Brain microvascular endothelial cell (primary cell): ENCODE data around the gene ALDH18A1.

Source experiments
- DNase-seq: peaks from one replicate; pipeline ENCODE4 v3.0.0-alpha.2; 2020
- H3K27ac ChIP-seq: fragments of 250-450 bp; sonication (Bioruptor Pico); 2 replicates; pipeline ENCODE4 v1.5.1; 2020; ENCODE audit warnings: mild to moderate bottlenecking, moderate library complexity
- H3K27me3 ChIP-seq: fragments of 250-450 bp; sonication (Bioruptor Pico); replicated peaks from 2 replicates; pipeline ENCODE4 v1.5.1; 2020; ENCODE audit warnings: mild to moderate bottlenecking
- H3K36me3 ChIP-seq: fragments of 250-450 bp; sonication (Bioruptor Pico); replicated peaks from 2 replicates; pipeline ENCODE4 v1.5.1; 2020; ENCODE audit warnings: mild to moderate bottlenecking
- H3K4me3 ChIP-seq: 2 replicates; pipeline ENCODE4 v1.5.1; 2011; ENCODE audit warnings: low read depth, mild to moderate bottlenecking, control low read depth, low read length, moderate library complexity
- in situ Hi-C: cut with HindIII; loops from 2 replicates; pipeline ENCODE4 v1.10.0; 2017; ENCODE audit warnings: low sequenced_read_pairs, low pct_ligation_motif_present
- TF ChIP-seq, protein P1 (sequence below): IDR thresholded peaks from 2 replicates; pipeline ENCODE4 v1.5.1; 2011; ENCODE audit warnings: low read depth, mild to moderate bottlenecking, moderate library complexity, low read length, control low read depth, inconsistent platforms; ENCODE audit errors: missing control alignments

The ALDH18A1 gene

DNA sequence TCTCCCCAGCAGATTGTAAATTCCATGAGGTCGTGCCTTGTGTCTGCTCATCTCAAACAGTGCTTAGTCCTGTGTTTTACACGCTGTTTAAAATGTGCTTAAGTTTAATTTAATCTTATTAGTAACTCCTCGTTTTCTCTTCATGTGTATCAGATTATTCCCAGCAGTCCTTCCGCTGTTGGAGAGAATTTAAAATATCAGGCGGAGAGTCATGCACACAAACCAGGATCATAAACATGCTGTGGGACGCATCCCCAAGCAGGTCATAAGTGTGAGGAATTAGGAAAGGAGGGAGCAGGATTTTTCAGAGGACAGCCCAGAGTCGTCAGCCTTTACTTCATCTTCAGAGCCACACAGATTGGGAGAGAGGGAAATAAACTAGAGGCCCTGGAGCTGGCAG, 91.2 kb downstream of the ALDH18A1 start:
- Histone ChIP-seq H3K27me3 (peaks cover 2% of the 10 kb centered on the region), H3K4me3 (no peak overlapping the region), H3K27ac (no peak overlapping the region), H3K36me3 (no peaks in the 10 kb centered on the region)
- DNase-seq: no peak
- TF ChIP-seq, protein P1, sequence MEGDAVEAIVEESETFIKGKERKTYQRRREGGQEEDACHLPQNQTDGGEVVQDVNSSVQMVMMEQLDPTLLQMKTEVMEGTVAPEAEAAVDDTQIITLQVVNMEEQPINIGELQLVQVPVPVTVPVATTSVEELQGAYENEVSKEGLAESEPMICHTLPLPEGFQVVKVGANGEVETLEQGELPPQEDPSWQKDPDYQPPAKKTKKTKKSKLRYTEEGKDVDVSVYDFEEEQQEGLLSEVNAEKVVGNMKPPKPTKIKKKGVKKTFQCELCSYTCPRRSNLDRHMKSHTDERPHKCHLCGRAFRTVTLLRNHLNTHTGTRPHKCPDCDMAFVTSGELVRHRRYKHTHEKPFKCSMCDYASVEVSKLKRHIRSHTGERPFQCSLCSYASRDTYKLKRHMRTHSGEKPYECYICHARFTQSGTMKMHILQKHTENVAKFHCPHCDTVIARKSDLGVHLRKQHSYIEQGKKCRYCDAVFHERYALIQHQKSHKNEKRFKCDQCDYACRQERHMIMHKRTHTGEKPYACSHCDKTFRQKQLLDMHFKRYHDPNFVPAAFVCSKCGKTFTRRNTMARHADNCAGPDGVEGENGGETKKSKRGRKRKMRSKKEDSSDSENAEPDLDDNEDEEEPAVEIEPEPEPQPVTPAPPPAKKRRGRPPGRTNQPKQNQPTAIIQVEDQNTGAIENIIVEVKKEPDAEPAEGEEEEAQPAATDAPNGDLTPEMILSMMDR: no peak
- in situ Hi-C loops: no loop called here

DNA sequence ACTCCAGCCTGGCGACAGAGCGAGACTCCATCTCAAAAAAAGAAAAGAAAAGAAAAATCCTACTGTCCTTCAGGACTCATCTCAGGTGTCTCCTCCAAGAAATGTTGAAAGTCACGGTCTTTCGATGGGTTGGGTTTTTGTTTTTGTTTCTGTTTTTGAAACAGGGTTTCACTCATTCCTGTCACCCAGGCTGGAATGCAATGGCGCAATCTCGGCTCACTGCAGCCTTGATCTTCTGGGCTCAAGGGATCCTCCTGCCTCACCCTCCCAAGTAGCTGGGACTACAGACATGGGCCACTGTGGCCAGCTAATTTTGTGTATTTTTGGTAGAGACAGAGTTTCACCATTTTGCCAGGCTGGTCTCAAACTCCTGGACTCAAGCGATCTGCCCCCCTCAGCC, 92.2 kb downstream of the ALDH18A1 start:
- TF ChIP-seq, protein P1: no peak
- peaks cover 10% of the 10 kb centered on the region for H3K27me3 ChIP-seq
- DNase-seq: no peak
- H3K36me3 ChIP-seq: no peaks in the 10 kb centered on the region
- no peak overlapping the region for H3K27ac ChIP-seq
- no peak overlapping the region for H3K4me3 ChIP-seq
- in situ Hi-C loops: no loop called here

DNA sequence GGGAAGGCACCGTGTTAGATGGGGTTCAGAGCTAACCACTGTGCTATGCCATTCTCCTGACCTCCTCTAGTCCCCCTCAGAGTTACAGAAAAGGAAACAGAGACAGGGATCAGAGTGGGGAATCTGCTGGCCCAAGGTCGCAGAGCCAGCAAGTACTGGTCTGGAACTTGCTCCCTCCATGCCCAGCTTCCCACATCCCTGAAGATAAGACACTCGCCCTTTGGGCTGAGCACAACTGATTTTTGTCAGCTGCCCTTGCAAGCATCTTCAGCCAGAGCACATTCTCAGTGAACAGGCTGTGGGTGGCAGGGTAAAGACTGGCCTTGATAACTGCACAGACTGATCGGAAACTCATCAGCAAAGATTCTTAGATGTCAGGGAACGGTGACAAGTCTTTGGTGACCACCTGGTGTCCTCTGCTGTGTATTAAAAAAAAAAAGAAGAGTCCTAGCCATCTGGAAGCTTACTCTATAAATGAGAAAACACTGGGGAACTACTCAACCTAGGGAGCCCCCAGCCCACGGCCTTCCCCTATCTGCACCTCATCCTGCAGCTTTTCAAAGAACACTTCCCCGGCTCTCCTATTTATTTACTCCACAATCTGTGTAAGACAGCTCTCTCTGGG, 94.1 kb downstream of the ALDH18A1 start:
- Histone ChIP-seq H3K27ac (no peak overlapping the region), H3K4me3 (no peak overlapping the region), H3K27me3 (peaks cover 11% of the 10 kb centered on the region), H3K36me3 (no peaks in the 10 kb centered on the region)
- in situ Hi-C loops: no loop called here
- DNase-seq: no peak
- TF ChIP-seq, protein P1: no peak

GRCh38 chr10:95561864-95562177, 94.7 kb downstream of the ALDH18A1 start:
- H3K4me3 ChIP-seq: no peak overlapping the region
- in situ Hi-C loops: no loop called here

DNA sequence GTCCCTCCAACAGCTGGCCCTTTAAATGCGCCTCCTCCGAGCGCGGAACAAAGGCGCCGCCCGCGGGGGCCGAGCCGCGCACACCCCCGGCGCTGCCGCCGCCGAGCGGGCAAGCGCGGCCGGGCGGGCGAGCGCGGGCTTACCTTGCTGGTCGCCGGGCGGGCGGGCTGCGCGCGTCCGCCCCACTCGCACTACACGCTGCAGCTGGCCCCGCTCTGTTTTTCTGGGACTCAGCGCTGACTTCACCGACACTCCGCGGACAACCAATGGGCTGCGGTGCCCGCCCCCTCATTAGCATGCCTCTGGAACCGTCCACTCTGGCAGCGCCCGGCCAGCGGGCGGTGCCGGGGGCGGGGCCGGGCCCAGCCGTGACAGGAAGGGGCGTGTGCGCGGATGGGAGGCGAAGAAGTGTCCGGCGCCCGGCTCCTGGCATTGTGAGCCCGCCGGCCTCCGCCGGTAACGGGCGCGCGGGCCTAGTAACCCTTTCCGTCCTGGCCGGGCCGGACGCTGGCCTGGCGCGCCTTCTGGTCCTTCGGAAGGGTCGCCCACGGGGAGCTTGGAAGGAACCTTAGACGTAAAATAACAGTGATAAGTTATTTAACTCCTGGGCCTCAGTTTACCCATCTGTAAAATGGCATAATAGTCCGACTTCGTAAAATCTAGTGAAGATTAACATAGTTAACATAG, 95.2 kb downstream of the ALDH18A1 start, which contains the start of gene SORBS1:
Gene SORBS1 (minus strand): TSS at position 195 of the 687 bp plus-strand sequence. CDS start 120,236 bp downstream, outside the sequence.
- DNase-seq: peak; percentile 94
- TF ChIP-seq, protein P1: no peak
- H3K36me3 ChIP-seq: no peaks in the 10 kb centered on the region
- H3K27ac ChIP-seq: no peak within 1 kb of the TSS
- in situ Hi-C loops: no loop called here
- H3K4me3 ChIP-seq: peak within 1 kb of the TSS; percentile 70
- peaks cover 11% of the 10 kb centered on the region for H3K27me3 ChIP-seq

More at GRCh38 chr10:95561864-95562177, 94.7 kb downstream of the ALDH18A1 start:
- Histone ChIP-seq H3K27me3 (peaks cover 11% of the 10 kb centered on the region), H3K27ac (no peak overlapping the region), H3K36me3 (no peaks in the 10 kb centered on the region)
- TF ChIP-seq, protein P1: no peak
- DNase-seq: no peak
